ENCODE measurements around the gene DUSP23.

DUSP23 gene

DNA sequence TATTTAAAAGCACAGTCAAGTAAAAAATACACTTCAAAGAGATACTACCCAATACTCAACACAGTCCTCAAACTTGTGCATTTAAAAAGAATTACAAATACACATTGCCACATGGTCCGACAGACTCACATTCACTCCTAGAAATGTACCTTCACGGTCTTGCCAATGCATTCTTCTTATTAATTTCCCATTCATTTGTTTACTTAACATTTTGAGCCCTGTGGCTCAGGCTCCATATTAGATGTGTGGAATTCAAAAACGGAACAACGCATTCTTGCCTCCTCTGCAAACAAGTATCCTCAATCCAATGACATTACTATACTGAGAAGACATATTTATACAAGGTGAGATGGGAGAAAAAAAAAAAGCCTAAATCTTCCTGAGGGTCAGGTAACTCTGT, 2.5 kb upstream of the DUSP23 start:
- Histone ChIP-seq H2BK5ac (ENCODE audit: low read length) (no peak overlapping the region), H3K4me1 (ENCODE audit: control insufficient read depth, low read depth, low read length) (peaks cover 3% of the 10 kb centered on the region), H2BK15ac (replicated peaks; ENCODE audit: low read depth) (no peak overlapping the region), H3K79me2 (ENCODE audit: control insufficient read depth, insufficient read depth, low read length) (no peaks in the 10 kb centered on the region), H2BK120ac (ENCODE audit: low read depth, low read length) (no peak overlapping the region), H3K27ac (ENCODE audit: low read depth, low read length) (no peak overlapping the region), H2AK5ac (ENCODE audit: low read length) (no peak overlapping the region), H3K4me2 (ENCODE audit: low read length) (no peak overlapping the region), H3K4me3 (ENCODE audit: low read length) (no peak overlapping the region), H3K36me3 (ENCODE audit: control insufficient read depth, insufficient read depth, low read length) (no peaks in the 10 kb centered on the region), H3K27me3 (ENCODE audit: insufficient read depth, low read length, poor library complexity) (no peaks in the 10 kb centered on the region), H3K23ac (ENCODE audit: low read length) (no peak overlapping the region), H3K18ac (ENCODE audit: low read length) (no peak overlapping the region), H3K4ac (ENCODE audit: low read depth, low read length) (no peak overlapping the region), H3K9ac (ENCODE audit: low read length) (no peak overlapping the region), H3K79me1 (ENCODE audit: low read length) (peaks cover 2% of the 10 kb centered on the region), H3K56ac (ENCODE audit: low read length) (no peak overlapping the region), H4K8ac (ENCODE audit: low read depth, low read length) (no peak overlapping the region), H4K5ac (ENCODE audit: low read length) (no peak overlapping the region)
- no CpG with 5 or more reads among the region's 4 CpGs for WGBS (ENCODE audit: extremely low coverage, insufficient coverage, low lambda C conversion rate)
- no peak for DNase-seq

GRCh38 chr1:159779403-159779851, 1.3 kb upstream of the DUSP23 start:
- Histone ChIP-seq H3K18ac (ENCODE audit: low read length) (no peak overlapping the region), H2BK120ac (ENCODE audit: low read depth, low read length) (no peak overlapping the region), H4K8ac (ENCODE audit: low read depth, low read length) (no peak overlapping the region), H3K79me2 (ENCODE audit: control insufficient read depth, insufficient read depth, low read length) (no peaks in the 10 kb centered on the region), H3K27ac (ENCODE audit: low read depth, low read length) (no peak overlapping the region), H3K27me3 (ENCODE audit: insufficient read depth, low read length, poor library complexity) (no peaks in the 10 kb centered on the region), H3K4me3 (ENCODE audit: low read length) (no peak overlapping the region), H3K79me1 (ENCODE audit: low read length) (peaks cover 2% of the 10 kb centered on the region), H4K5ac (ENCODE audit: low read length) (no peak overlapping the region), H3K4ac (ENCODE audit: low read depth, low read length) (no peak overlapping the region), H3K4me2 (ENCODE audit: low read length) (no peak overlapping the region), H2AK5ac (ENCODE audit: low read length) (no peak overlapping the region), H3K4me1 (ENCODE audit: control insufficient read depth, low read depth, low read length) (peaks cover 10% of the 10 kb centered on the region), H3K23ac (ENCODE audit: low read length) (no peak overlapping the region), H3K9ac (ENCODE audit: low read length) (no peak overlapping the region), H2BK5ac (ENCODE audit: low read length) (no peak overlapping the region), H3K56ac (ENCODE audit: low read length) (peak overlapping the region; percentile 45), H2BK15ac (replicated peaks; ENCODE audit: low read depth) (no peak overlapping the region), H3K36me3 (ENCODE audit: control insufficient read depth, insufficient read depth, low read length) (no peaks in the 10 kb centered on the region)
- no peak for DNase-seq
- whole genome bisulfite sequencing (ENCODE audit: extremely low coverage, insufficient coverage, low lambda C conversion rate): no CpG with 5 or more reads among the region's 2 CpGs

GRCh38 chr1:159781992-159782391, 1.2 kb downstream of the DUSP23 start:
- no peak overlapping the region for H4K8ac ChIP-seq (ENCODE audit: low read depth, low read length)
- peaks cover 10% of the 10 kb centered on the region for H3K4me1 ChIP-seq (ENCODE audit: control insufficient read depth, low read depth, low read length)
- H3K4ac ChIP-seq (ENCODE audit: low read depth, low read length): no peak overlapping the region
- H3K18ac ChIP-seq (ENCODE audit: low read length): no peak overlapping the region
- H3K4me2 ChIP-seq (ENCODE audit: low read length): no peak overlapping the region
- no peak overlapping the region for H3K9ac ChIP-seq (ENCODE audit: low read length)
- H3K4me3 ChIP-seq (ENCODE audit: low read length): no peak overlapping the region
- H3K79me2 ChIP-seq (ENCODE audit: control insufficient read depth, insufficient read depth, low read length): no peaks in the 10 kb centered on the region
- no peak for DNase-seq
- no peak overlapping the region for H2AK5ac ChIP-seq (ENCODE audit: low read length)
- WGBS (ENCODE audit: extremely low coverage, insufficient coverage, low lambda C conversion rate): no CpG with 5 or more reads among the region's 12 CpGs
- no peaks in the 10 kb centered on the region for H3K27me3 ChIP-seq (ENCODE audit: insufficient read depth, low read length, poor library complexity)
- no peak overlapping the region for H3K27ac ChIP-seq (ENCODE audit: low read depth, low read length)
- no peak overlapping the region for H2BK15ac ChIP-seq (replicated peaks; ENCODE audit: low read depth)
- H3K56ac ChIP-seq (ENCODE audit: low read length): no peak overlapping the region
- H3K79me1 ChIP-seq (ENCODE audit: low read length): peaks cover 2% of the 10 kb centered on the region
- no peak overlapping the region for H2BK120ac ChIP-seq (ENCODE audit: low read depth, low read length)
- H4K5ac ChIP-seq (ENCODE audit: low read length): no peak overlapping the region
- no peak overlapping the region for H3K23ac ChIP-seq (ENCODE audit: low read length)
- H2BK5ac ChIP-seq (ENCODE audit: low read length): no peak overlapping the region
- H3K36me3 ChIP-seq (ENCODE audit: control insufficient read depth, insufficient read depth, low read length): no peaks in the 10 kb centered on the region

DNA sequence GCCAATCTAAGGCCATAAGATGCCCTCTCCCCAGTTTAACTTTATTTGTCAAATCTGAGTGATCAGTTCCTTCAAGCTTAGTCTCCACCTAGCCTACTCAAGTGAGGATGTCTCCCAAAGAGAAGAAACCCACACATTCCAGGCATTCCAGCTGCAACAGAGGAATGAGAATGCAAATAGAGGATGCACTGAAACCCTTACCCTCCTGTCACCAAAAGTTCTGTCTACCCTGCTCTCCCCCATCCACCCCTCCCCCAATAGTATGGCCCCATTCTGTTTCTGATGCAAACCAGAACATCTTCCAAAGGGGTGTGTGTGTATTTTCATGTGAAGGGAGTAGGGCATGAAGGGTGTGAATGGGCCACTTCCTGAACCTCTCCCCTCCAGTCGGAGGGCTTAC, 3.0 kb downstream of the DUSP23 start:
- H3K27ac ChIP-seq (ENCODE audit: low read depth, low read length): peak overlapping the region; percentile 52
- no peak overlapping the region for H4K8ac ChIP-seq (ENCODE audit: low read depth, low read length)
- no peak overlapping the region for H3K4ac ChIP-seq (ENCODE audit: low read depth, low read length)
- peaks cover 10% of the 10 kb centered on the region for H3K4me1 ChIP-seq (ENCODE audit: control insufficient read depth, low read depth, low read length)
- H3K18ac ChIP-seq (ENCODE audit: low read length): no peak overlapping the region
- H4K5ac ChIP-seq (ENCODE audit: low read length): no peak overlapping the region
- H3K36me3 ChIP-seq (ENCODE audit: control insufficient read depth, insufficient read depth, low read length): no peaks in the 10 kb centered on the region
- H2BK120ac ChIP-seq (ENCODE audit: low read depth, low read length): no peak overlapping the region
- no peaks in the 10 kb centered on the region for H3K79me2 ChIP-seq (ENCODE audit: control insufficient read depth, insufficient read depth, low read length)
- H3K9ac ChIP-seq (ENCODE audit: low read length): no peak overlapping the region
- H3K4me3 ChIP-seq (ENCODE audit: low read length): no peak overlapping the region
- H3K56ac ChIP-seq (ENCODE audit: low read length): no peak overlapping the region
- no peak overlapping the region for H2BK15ac ChIP-seq (replicated peaks; ENCODE audit: low read depth)
- peaks cover 2% of the 10 kb centered on the region for H3K79me1 ChIP-seq (ENCODE audit: low read length)
- no peak overlapping the region for H2BK5ac ChIP-seq (ENCODE audit: low read length)
- H3K23ac ChIP-seq (ENCODE audit: low read length): no peak overlapping the region
- peak; percentile 87 for DNase-seq
- H2AK5ac ChIP-seq (ENCODE audit: low read length): no peak overlapping the region
- no peaks in the 10 kb centered on the region for H3K27me3 ChIP-seq (ENCODE audit: insufficient read depth, low read length, poor library complexity)
- no peak overlapping the region for H3K4me2 ChIP-seq (ENCODE audit: low read length)
- no CpG with 5 or more reads among the region's 1 CpG for WGBS (ENCODE audit: extremely low coverage, insufficient coverage, low lambda C conversion rate)

- H4K5ac ChIP-seq (ENCODE audit: low read length): no peak overlapping the region
- H3K79me1 ChIP-seq (ENCODE audit: low read length): peaks cover 2% of the 10 kb centered on the region
- no peak overlapping the region for H3K18ac ChIP-seq (ENCODE audit: low read length)
- no peaks in the 10 kb centered on the region for H3K79me2 ChIP-seq (ENCODE audit: control insufficient read depth, insufficient read depth, low read length)
- DNase-seq: no peak
- H3K9ac ChIP-seq (ENCODE audit: low read length): no peak overlapping the region
- H2BK5ac ChIP-seq (ENCODE audit: low read length): no peak overlapping the region
- no peak overlapping the region for H3K27ac ChIP-seq (ENCODE audit: low read depth, low read length)
- no peak overlapping the region for H2BK120ac ChIP-seq (ENCODE audit: low read depth, low read length)
- no peak overlapping the region for H3K4ac ChIP-seq (ENCODE audit: low read depth, low read length)
- H3K4me3 ChIP-seq (ENCODE audit: low read length): no peak overlapping the region
- H3K36me3 ChIP-seq (ENCODE audit: control insufficient read depth, insufficient read depth, low read length): no peaks in the 10 kb centered on the region
- H3K4me2 ChIP-seq (ENCODE audit: low read length): no peak overlapping the region
- no peak overlapping the region for H2BK15ac ChIP-seq (replicated peaks; ENCODE audit: low read depth)
- peaks cover 7% of the 10 kb centered on the region for H3K4me1 ChIP-seq (ENCODE audit: control insufficient read depth, low read depth, low read length)
- no CpG with 5 or more reads among the region's 3 CpGs for WGBS (ENCODE audit: extremely low coverage, insufficient coverage, low lambda C conversion rate)
- no peaks in the 10 kb centered on the region for H3K27me3 ChIP-seq (ENCODE audit: insufficient read depth, low read length, poor library complexity)
- no peak overlapping the region for H3K56ac ChIP-seq (ENCODE audit: low read length)
- no peak overlapping the region for H4K8ac ChIP-seq (ENCODE audit: low read depth, low read length)
- H3K23ac ChIP-seq (ENCODE audit: low read length): no peak overlapping the region
- H2AK5ac ChIP-seq (ENCODE audit: low read length): no peak overlapping the region
These were observed 5.7 kb downstream of the DUSP23 start for GRCh38 chr1:159786465-159786864.

DNA sequence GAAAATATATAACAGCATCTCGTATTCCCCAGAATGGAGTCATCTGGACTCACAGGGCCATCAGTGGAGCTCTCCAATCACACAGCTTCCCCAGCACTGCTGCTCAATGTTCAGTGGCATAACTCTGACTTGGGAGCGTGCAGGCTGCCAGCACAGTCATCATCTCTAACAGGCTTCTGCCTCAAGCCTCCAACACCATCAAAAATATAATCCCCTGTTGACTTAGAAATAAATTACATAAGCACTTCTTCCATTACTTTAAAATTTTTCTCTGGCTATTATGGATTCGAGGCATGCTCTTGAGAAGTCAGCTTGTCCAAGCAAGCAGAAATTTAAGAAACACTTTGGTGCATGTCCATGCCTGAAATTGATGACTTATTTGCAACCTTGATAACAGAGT, 6.2 kb downstream of the DUSP23 start:
- H4K5ac ChIP-seq (ENCODE audit: low read length): no peak overlapping the region
- no peaks in the 10 kb centered on the region for H3K36me3 ChIP-seq (ENCODE audit: control insufficient read depth, insufficient read depth, low read length)
- H4K8ac ChIP-seq (ENCODE audit: low read depth, low read length): no peak overlapping the region
- H2AK5ac ChIP-seq (ENCODE audit: low read length): no peak overlapping the region
- no peak overlapping the region for H3K4ac ChIP-seq (ENCODE audit: low read depth, low read length)
- no peak overlapping the region for H3K4me3 ChIP-seq (ENCODE audit: low read length)
- no peak overlapping the region for H3K27ac ChIP-seq (ENCODE audit: low read depth, low read length)
- no peak overlapping the region for H3K23ac ChIP-seq (ENCODE audit: low read length)
- no peak overlapping the region for H2BK15ac ChIP-seq (replicated peaks; ENCODE audit: low read depth)
- H3K4me2 ChIP-seq (ENCODE audit: low read length): no peak overlapping the region
- H3K27me3 ChIP-seq (ENCODE audit: insufficient read depth, low read length, poor library complexity): no peaks in the 10 kb centered on the region
- H3K79me2 ChIP-seq (ENCODE audit: control insufficient read depth, insufficient read depth, low read length): no peaks in the 10 kb centered on the region
- H3K9ac ChIP-seq (ENCODE audit: low read length): no peak overlapping the region
- H3K56ac ChIP-seq (ENCODE audit: low read length): no peak overlapping the region
- H3K18ac ChIP-seq (ENCODE audit: low read length): no peak overlapping the region
- peaks cover 7% of the 10 kb centered on the region for H3K4me1 ChIP-seq (ENCODE audit: control insufficient read depth, low read depth, low read length)
- no CpG with 5 or more reads among the region's 3 CpGs for WGBS (ENCODE audit: extremely low coverage, insufficient coverage, low lambda C conversion rate)
- H2BK120ac ChIP-seq (ENCODE audit: low read depth, low read length): no peak overlapping the region
- H2BK5ac ChIP-seq (ENCODE audit: low read length): no peak overlapping the region
- DNase-seq: no peak
- H3K79me1 ChIP-seq (ENCODE audit: low read length): no peaks in the 10 kb centered on the region
